Myocyte (in vitro differentiated cells): ENCODE data around the gene CXCL9. TPM values are rescaled to one million over a fixed set of nuclear protein-coding genes. Genes with fewer than 3 reads are reported as not detected.
"Not testable (repeated sequence)": the region's sequence is repeated elsewhere in the genome, so short reads cannot be mapped to it uniquely, and the experiment has no call there.

Experiments used
- DNase-seq: peaks from one replicate; pipeline ENCODE4 v3.0.0-alpha.2; 2012; ENCODE audit warnings: low read depth
- total RNA-seq: library from RNA; depleted of rRNA; stranded (reverse); fragments of >200 nt; gene quantifications from 2 replicates; pipeline ENCODE4 v1.2.3, GENCODE V29; 2014

CXCL9 gene
- total RNA-seq, 1 donor from 2014 or later: not detected

GRCh38 chr4:76012388-76012801 lies 5.1 kb upstream of the CXCL9 start:
- no peak for DNase-seq

- DNase-seq: peak; percentile 61
Measured at GRCh38 chr4:76011700-76012387, 4.5 kb upstream of the CXCL9 start.

- no peak for DNase-seq
Measured at GRCh38 chr4:76011018-76011670, 3.8 kb upstream of the CXCL9 start.

GRCh38 chr4:76010576-76010975 lies 3.3 kb upstream of the CXCL9 start:
- no peak for DNase-seq

- DNase-seq: no peak
Measured at GRCh38 chr4:76009311-76009710, 2.0 kb upstream of the CXCL9 start.

- DNase-seq: no peak
Measured at GRCh38 chr4:76003620-76004019, 3.7 kb downstream of the CXCL9 start.

- DNase-seq: no peak
Measured at GRCh38 chr4:76003035-76003434, 4.3 kb downstream of the CXCL9 start.

GRCh38 chr4:76002176-76002575 lies 5.1 kb downstream of the CXCL9 start:
- no peak for DNase-seq

GRCh38 chr4:76001700-76002099 lies 5.6 kb downstream of the CXCL9 start:
- no peak for DNase-seq

GRCh38 chr4:76000279-76000678 lies 7.0 kb downstream of the CXCL9 start:
- no peak for DNase-seq

- DNase-seq: not testable (repeated sequence)
Measured at GRCh38 chr4:75998525-75999147, 8.7 kb downstream of the CXCL9 start.

- DNase-seq: no peak
Measured at GRCh38 chr4:75997946-75998345, 9.4 kb downstream of the CXCL9 start.

- no peak for DNase-seq
Measured at GRCh38 chr4:75997081-75997480, 10.2 kb downstream of the CXCL9 start.

- peak; percentile 64 for DNase-seq
Measured at GRCh38 chr4:75995727-75996126, 11.6 kb downstream of the CXCL9 start.

GRCh38 chr4:75992462-75992861 lies 14.8 kb downstream of the CXCL9 start:
- no peak for DNase-seq

GRCh38 chr4:75989846-75990528 lies 17.3 kb downstream of the CXCL9 start:
- no peak for DNase-seq

GRCh38 chr4:75985116-75985515 lies 22.2 kb downstream of the CXCL9 start:
- peak; percentile 59 for DNase-seq

- no peak for DNase-seq
Measured at GRCh38 chr4:75980576-75980975, 26.7 kb downstream of the CXCL9 start.

GRCh38 chr4:75976177-75976576 lies 31.1 kb downstream of the CXCL9 start:
- DNase-seq: no peak

- DNase-seq: no peak
Measured at GRCh38 chr4:75973766-75974165, 33.5 kb downstream of the CXCL9 start.

- DNase-seq: no peak
Measured at GRCh38 chr4:75968084-75968483, 39.2 kb downstream of the CXCL9 start.

- DNase-seq: no peak
Measured at GRCh38 chr4:75963558-75963957, 43.8 kb downstream of the CXCL9 start.
